ENCODE measurements around the gene ZNF263.
A peak's percentile ranks its signal among the peaks of the same experiment; 100 is the strongest.
"Not testable (repeated sequence)": the region's sequence is repeated elsewhere in the genome, so short reads cannot be mapped to it uniquely, and the experiment has no call there.

The ZNF263 gene

GRCh38 chr16:3270718-3271117, 12.6 kb upstream of the ZNF263 start:
- not testable (repeated sequence) for DNase-seq

GRCh38 chr16:3271281-3271680, 12.0 kb upstream of the ZNF263 start:
- not testable (repeated sequence) for DNase-seq

- no peak for DNase-seq
These were observed 8.8 kb upstream of the ZNF263 start for GRCh38 chr16:3274490-3274889.

GRCh38 chr16:3274947-3275346, 8.3 kb upstream of the ZNF263 start:
- no peak for DNase-seq

- DNase-seq, result no peak
These were observed 6.6 kb upstream of the ZNF263 start for GRCh38 chr16:3276679-3277078.

- no peak for DNase-seq
These were observed 2.0 kb upstream of the ZNF263 start for GRCh38 chr16:3281222-3281820.

GRCh38 chr16:3282103-3282729, 1.1 kb upstream of the ZNF263 start:
- DNase-seq, result no peak

- DNase-seq, result no peak
These were observed 504 bp downstream of the ZNF263 start for GRCh38 chr16:3283543-3284447.

GRCh38 chr16:3285131-3285530, 1.8 kb downstream of the ZNF263 start:
- no peak for DNase-seq

GRCh38 chr16:3289998-3290673, 6.8 kb downstream of the ZNF263 start:
- DNase-seq, result no peak

- no peak for DNase-seq
These were observed 9.3 kb downstream of the ZNF263 start for GRCh38 chr16:3292604-3293003.

GRCh38 chr16:3295209-3295608, 11.9 kb downstream of the ZNF263 start:
- no peak for DNase-seq

- no peak for DNase-seq
These were observed 12.5 kb downstream of the ZNF263 start for GRCh38 chr16:3295783-3296182.

GRCh38 chr16:3304370-3304769, 21.1 kb downstream of the ZNF263 start:
- DNase-seq, result no peak

GRCh38 chr16:3305109-3306068, 22.1 kb downstream of the ZNF263 start, which contains the start of the genes TIGD7 and ZNF75A:
TSS of gene TIGD7 (minus strand) at chr16:3305430. CDS start at chr16:3300614, 4,816 bp downstream.
TSS of gene ZNF75A (plus strand) at chr16:3305497. CDS start at chr16:3308429, 2,932 bp downstream.
- peak; percentile 74 to 82 for DNase-seq

- DNase-seq, result no peak
These were observed 22.8 kb downstream of the ZNF263 start for GRCh38 chr16:3306078-3306477.

GRCh38 chr16:3311496-3311895, 28.2 kb downstream of the ZNF263 start:
- no peak for DNase-seq

- no peak for DNase-seq
These were observed 34.2 kb downstream of the ZNF263 start for GRCh38 chr16:3317315-3317999.

- no peak for DNase-seq
These were observed 38.5 kb downstream of the ZNF263 start for GRCh38 chr16:3321816-3322215.

- no peak for DNase-seq
These were observed 44.2 kb downstream of the ZNF263 start for GRCh38 chr16:3327514-3327913.

- no peak for DNase-seq
These were observed 44.8 kb downstream of the ZNF263 start for GRCh38 chr16:3328104-3328503.
